GM18907 (cell line): Measurements from ENCODE around the gene PCDHA13.
"Not testable (repeated sequence)": the region's sequence is repeated elsewhere in the genome, so short reads cannot be mapped to it uniquely, and the experiment has no call there.

ENCODE experiments used
- ATAC-seq: cut with Tn5 transposase; IDR thresholded peaks from one replicate; pipeline ENCODE4 v1.9.1; 2021; ENCODE audit warnings: mild to moderate bottlenecking, moderate library complexity; ENCODE audit not compliant: unreplicated experiment

The PCDHA13 gene

GRCh38 chr5:140881889-140882590, at the start of gene PCDHA13:
Gene PCDHA13 (plus strand): TSS chr5:140882124. CDS start chr5:140882269, 145 bp downstream.
- ATAC-seq = no peak

GRCh38 chr5:140833993-140834392, 47.9 kb upstream of the PCDHA13 start, which contains the start of gene PCDHA7:
Gene PCDHA7 (plus strand): TSS chr5:140834269. CDS start chr5:140834384, 115 bp downstream.
- no peak for ATAC-seq

GRCh38 chr5:140834439-140835008, 47.4 kb upstream of the PCDHA13 start:
- not testable (repeated sequence) for ATAC-seq

GRCh38 chr5:140835622-140836510, 46.1 kb upstream of the PCDHA13 start:
- ATAC-seq = no peak

GRCh38 chr5:140840978-140841962, 40.7 kb upstream of the PCDHA13 start, which contains the start of gene PCDHA8:
Gene PCDHA8 (plus strand): TSS chr5:140841187. CDS start chr5:140841322, 135 bp downstream.
- ATAC-seq = no peak

- no peak for ATAC-seq
Measured at GRCh38 chr5:140842798-140843733, 38.9 kb upstream of the PCDHA13 start.

GRCh38 chr5:140848139-140849102, 33.5 kb upstream of the PCDHA13 start, which contains the start of gene PCDHA9:
Gene PCDHA9 (plus strand): TSS chr5:140848382. CDS start chr5:140848496, 114 bp downstream.
- not testable (repeated sequence) for ATAC-seq

- ATAC-seq = not testable (repeated sequence)
Measured at GRCh38 chr5:140849831-140850634, 31.9 kb upstream of the PCDHA13 start.

GRCh38 chr5:140855772-140856674, 25.9 kb upstream of the PCDHA13 start, which contains the start of gene PCDHA10:
Gene PCDHA10 (plus strand): TSS chr5:140855897. CDS start chr5:140856049, 152 bp downstream.
- ATAC-seq = no peak

- no peak for ATAC-seq
Measured at GRCh38 chr5:140857177-140857986, 24.5 kb upstream of the PCDHA13 start.

GRCh38 chr5:140857987-140858240, 24.0 kb upstream of the PCDHA13 start:
- no peak for ATAC-seq

GRCh38 chr5:140862441-140863295, 19.3 kb upstream of the PCDHA13 start:
- no peak for ATAC-seq

GRCh38 chr5:140868721-140869554, 13.0 kb upstream of the PCDHA13 start, which contains the start of gene PCDHA11:
Gene PCDHA11 (plus strand): TSS chr5:140868957. CDS start chr5:140869104, 147 bp downstream.
- no peak for ATAC-seq
